ENCODE data around the gene TBC1D22A. TPM values are rescaled to one million over a fixed set of nuclear protein-coding genes. Genes with fewer than 3 reads are reported as not detected.
"Not testable (repeated sequence)": the region's sequence is repeated elsewhere in the genome, so short reads cannot be mapped to it uniquely, and the experiment has no call there.

Gene TBC1D22A
- total RNA-seq, 1 donor from 2014 or later = 15.3 TPM

GRCh38 chr22:46812034-46812605, 49.7 kb downstream of the TBC1D22A start:
- DNase-seq (ENCODE audit: low read depth in 2 of 2) = no peak

- peak; percentile 31 to 84 for DNase-seq (ENCODE audit: low read depth in 2 of 2)
Measured at GRCh38 chr22:46812788-46813187, 50.3 kb downstream of the TBC1D22A start.

- DNase-seq (ENCODE audit: low read depth in 2 of 2) = peak in 1 of 2 donors; percentile 60
Measured at GRCh38 chr22:46813816-46814597, 51.6 kb downstream of the TBC1D22A start.

GRCh38 chr22:46815132-46815531, 52.7 kb downstream of the TBC1D22A start:
- DNase-seq (ENCODE audit: low read depth in 2 of 2) = no peak

GRCh38 chr22:46815559-46815895, 53.1 kb downstream of the TBC1D22A start:
- no peak for DNase-seq (ENCODE audit: low read depth in 2 of 2)

GRCh38 chr22:46815896-46816731, 53.7 kb downstream of the TBC1D22A start:
- peak in 1 of 2 donors; percentile 31 for DNase-seq (ENCODE audit: low read depth in 2 of 2)

- not testable (repeated sequence) for DNase-seq (ENCODE audit: low read depth in 2 of 2)
Measured at GRCh38 chr22:46817390-46817789, 54.9 kb downstream of the TBC1D22A start.

- DNase-seq (ENCODE audit: low read depth in 2 of 2) = no peak
Measured at GRCh38 chr22:46823248-46823647, 60.8 kb downstream of the TBC1D22A start.

- DNase-seq (ENCODE audit: low read depth in 2 of 2) = no peak
Measured at GRCh38 chr22:46823654-46824053, 61.2 kb downstream of the TBC1D22A start.

GRCh38 chr22:46824344-46824909, 62.0 kb downstream of the TBC1D22A start:
- DNase-seq (ENCODE audit: low read depth in 2 of 2) = no peak

GRCh38 chr22:46824980-46825544, 62.6 kb downstream of the TBC1D22A start:
- no peak for DNase-seq (ENCODE audit: low read depth in 2 of 2)

- peak in 1 of 2 donors; percentile 66 for DNase-seq (ENCODE audit: low read depth in 2 of 2)
Measured at GRCh38 chr22:46826438-46827135, 64.1 kb downstream of the TBC1D22A start.

GRCh38 chr22:46827136-46827780, 64.8 kb downstream of the TBC1D22A start:
- DNase-seq (ENCODE audit: low read depth in 2 of 2) = peak in 1 of 2 donors; percentile 70

- no peak for DNase-seq (ENCODE audit: low read depth in 2 of 2)
Measured at GRCh38 chr22:46827781-46828180, 65.3 kb downstream of the TBC1D22A start.

GRCh38 chr22:46828323-46828900, 66.0 kb downstream of the TBC1D22A start:
- DNase-seq (ENCODE audit: low read depth in 2 of 2) = no peak

- peak in 1 of 2 donors; percentile 43 for DNase-seq (ENCODE audit: low read depth in 2 of 2)
Measured at GRCh38 chr22:46829117-46829891, 66.9 kb downstream of the TBC1D22A start.

- DNase-seq (ENCODE audit: low read depth in 2 of 2) = peak; percentile 33 to 56
Measured at GRCh38 chr22:46829941-46830715, 67.7 kb downstream of the TBC1D22A start.

GRCh38 chr22:46830841-46831240, 68.4 kb downstream of the TBC1D22A start:
- no peak for DNase-seq (ENCODE audit: low read depth in 2 of 2)

Data from lung microvascular endothelial cell (primary cell).